ENCODE data around the gene STOX2.

DNA sequence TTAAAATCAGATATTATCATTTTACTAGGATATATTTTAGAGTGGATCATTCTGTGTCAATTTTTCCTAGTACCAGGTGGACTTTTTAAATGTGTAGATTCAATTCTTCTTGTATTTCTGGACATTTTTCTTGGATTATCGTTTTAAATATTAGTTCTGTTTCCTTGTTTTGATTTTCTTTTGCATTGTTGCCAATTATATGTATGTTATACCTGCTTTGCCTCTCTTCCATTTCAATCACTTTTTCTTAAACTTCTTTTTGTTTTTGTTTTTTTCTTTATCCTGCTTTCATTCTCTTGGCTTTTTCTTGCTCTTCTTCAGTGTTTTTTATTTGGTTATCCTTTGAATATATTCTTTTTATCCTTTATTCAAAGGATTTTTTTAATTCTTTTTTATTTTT, 141.0 kb downstream of the STOX2 start:
- TF ChIP-seq, protein P1, sequence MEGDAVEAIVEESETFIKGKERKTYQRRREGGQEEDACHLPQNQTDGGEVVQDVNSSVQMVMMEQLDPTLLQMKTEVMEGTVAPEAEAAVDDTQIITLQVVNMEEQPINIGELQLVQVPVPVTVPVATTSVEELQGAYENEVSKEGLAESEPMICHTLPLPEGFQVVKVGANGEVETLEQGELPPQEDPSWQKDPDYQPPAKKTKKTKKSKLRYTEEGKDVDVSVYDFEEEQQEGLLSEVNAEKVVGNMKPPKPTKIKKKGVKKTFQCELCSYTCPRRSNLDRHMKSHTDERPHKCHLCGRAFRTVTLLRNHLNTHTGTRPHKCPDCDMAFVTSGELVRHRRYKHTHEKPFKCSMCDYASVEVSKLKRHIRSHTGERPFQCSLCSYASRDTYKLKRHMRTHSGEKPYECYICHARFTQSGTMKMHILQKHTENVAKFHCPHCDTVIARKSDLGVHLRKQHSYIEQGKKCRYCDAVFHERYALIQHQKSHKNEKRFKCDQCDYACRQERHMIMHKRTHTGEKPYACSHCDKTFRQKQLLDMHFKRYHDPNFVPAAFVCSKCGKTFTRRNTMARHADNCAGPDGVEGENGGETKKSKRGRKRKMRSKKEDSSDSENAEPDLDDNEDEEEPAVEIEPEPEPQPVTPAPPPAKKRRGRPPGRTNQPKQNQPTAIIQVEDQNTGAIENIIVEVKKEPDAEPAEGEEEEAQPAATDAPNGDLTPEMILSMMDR (IDR thresholded peaks at IDR 0.05), result no peak
- TF ChIP-seq POLR2A (IDR thresholded peaks at IDR 0.05), result no peak
